Measurements from ENCODE around the gene CYFIP2. TPM values are rescaled to one million over a fixed set of nuclear protein-coding genes. Genes with fewer than 3 reads are reported as not detected.

Gene CYFIP2
- total and polyA plus RNA-seq, 2 experiments from 2014 or later = 2.2 to 5.9 TPM

GRCh38 chr5:157358871-157359270, 92.9 kb downstream of the CYFIP2 start:
- no peaks in the 10 kb centered on the region for H3K36me3 ChIP-seq (ENCODE audit: low read depth)
- H3K79me2 ChIP-seq (ENCODE audit: insufficient read depth) = no peaks in the 10 kb centered on the region
- no peak overlapping the region for H3K27ac ChIP-seq
- H3K4me2 ChIP-seq (ENCODE audit: unreplicated experiment) = no peak overlapping the region
- no peaks in the 10 kb centered on the region for H4K20me1 ChIP-seq (ENCODE audit: insufficient read depth)
- no peak overlapping the region for H2AFZ ChIP-seq
- H3K4me1 ChIP-seq (ENCODE audit: insufficient read depth) = no peaks in the 10 kb centered on the region
- no peak for DNase-seq
- no peaks in the 10 kb centered on the region for H3K9me2 ChIP-seq (ENCODE audit: insufficient read depth)
- WGBS, 2 experiments (ENCODE audit: low coverage in 1 of 2, low lambda C conversion rate in 2 of 2, missing lambda C conversion rate in 2 of 2) = 91 to 94% methylated on average over 4 of the region's 4 CpGs
- no peaks in the 10 kb centered on the region for H3F3A ChIP-seq (ENCODE audit: insufficient read depth)
- in situ Hi-C loops (cut with MboI) = no loop called here
- TF ChIP-seq EZH2phosphoT487 (IDR thresholded peaks at IDR 0.05; ENCODE audit: insufficient read depth, low read depth) = no peak
- TF ChIP-seq EZH2 (IDR thresholded peaks at IDR 0.05; ENCODE audit: insufficient read depth, poor library complexity, severe bottlenecking) = no peak
- no peaks in the 10 kb centered on the region for H3K27me3 ChIP-seq (replicated peaks; ENCODE audit: insufficient read depth)
- no peak overlapping the region for H3K4me3 ChIP-seq
- no peaks in the 10 kb centered on the region for H3K9me3 ChIP-seq (ENCODE audit: low read depth)
- H3K9ac ChIP-seq = no peak overlapping the region

DNA sequence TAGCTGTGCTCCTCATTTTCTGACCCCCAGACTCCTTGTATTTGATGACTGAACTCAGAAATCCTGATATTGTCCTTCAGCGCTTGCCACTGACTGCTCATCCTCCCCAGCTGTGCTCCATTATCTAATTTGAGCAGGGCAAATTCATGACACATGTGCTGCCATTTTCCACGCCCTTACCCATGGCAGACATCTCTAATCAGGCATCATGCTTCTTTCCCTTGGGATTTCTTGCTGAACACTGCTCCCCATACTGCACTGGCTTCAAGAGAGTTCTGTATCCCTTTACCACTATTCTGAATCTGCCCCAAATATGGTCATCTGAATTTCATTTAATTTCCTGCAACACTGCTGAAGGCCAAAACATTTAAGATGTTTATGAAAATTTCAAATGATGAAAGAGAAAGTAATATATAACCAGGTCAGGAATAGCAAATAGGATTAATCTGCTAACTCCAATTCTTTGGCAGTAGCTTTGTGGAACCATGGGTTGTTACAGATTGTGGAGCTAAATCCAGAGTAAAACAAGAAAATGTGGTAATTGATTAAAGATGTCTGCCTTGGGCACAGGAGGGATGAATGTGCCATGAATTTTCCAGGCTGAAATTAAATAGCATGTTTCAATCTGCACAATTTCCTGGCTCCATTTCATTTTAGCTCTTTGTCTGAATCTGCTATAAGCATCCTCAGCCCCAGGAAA, 93.6 kb downstream of the CYFIP2 start:
- H3K79me2 ChIP-seq (ENCODE audit: insufficient read depth) = no peaks in the 10 kb centered on the region

DNA sequence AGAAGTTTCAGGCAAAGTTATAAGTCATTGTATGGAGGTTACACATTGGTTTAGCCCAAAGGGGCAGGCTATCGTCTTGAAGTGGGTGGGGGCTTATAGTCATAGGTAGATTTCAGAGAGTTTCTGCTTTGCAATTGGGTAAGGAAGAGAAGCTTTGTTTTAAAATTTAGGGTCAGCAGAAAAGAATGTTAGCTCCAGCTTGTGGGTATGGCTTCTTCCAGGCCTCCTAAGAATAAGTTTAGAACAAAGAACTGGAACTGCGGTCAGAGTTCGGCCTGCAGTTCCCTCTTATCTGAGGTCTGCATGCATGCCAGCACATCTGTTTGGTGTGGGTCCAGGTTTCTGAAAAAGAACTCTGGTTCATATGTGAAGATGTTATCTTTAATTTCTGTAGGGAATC, 96.1 kb downstream of the CYFIP2 start:
- Histone ChIP-seq H3K36me3 (ENCODE audit: low read depth) (no peaks in the 10 kb centered on the region), H3K4me2 (ENCODE audit: unreplicated experiment) (no peak overlapping the region), H3K9me2 (ENCODE audit: insufficient read depth) (no peaks in the 10 kb centered on the region), H3K27ac (no peak overlapping the region), H3K9ac (no peak overlapping the region), H3K4me3 (no peak overlapping the region), H2AFZ (no peak overlapping the region), H3K9me3 (ENCODE audit: low read depth) (no peaks in the 10 kb centered on the region), H3K79me2 (ENCODE audit: insufficient read depth) (no peaks in the 10 kb centered on the region), H4K20me1 (ENCODE audit: insufficient read depth) (no peaks in the 10 kb centered on the region), H3K4me1 (ENCODE audit: insufficient read depth) (peaks cover 12% of the 10 kb centered on the region), H3K27me3 (replicated peaks; ENCODE audit: insufficient read depth) (no peaks in the 10 kb centered on the region), H3F3A (ENCODE audit: insufficient read depth) (no peaks in the 10 kb centered on the region)
- DNase-seq = no peak
- in situ Hi-C loops (cut with MboI) = loop anchor here (10.0 kb wide), 1 partner anchor 113 kb away; no protein-coding TSS in a partner anchor
- 88 to 90% methylated on average over 3 of the region's 3 CpGs for WGBS, 2 experiments (ENCODE audit: low coverage in 1 of 2, low lambda C conversion rate in 2 of 2, missing lambda C conversion rate in 2 of 2)
- TF ChIP-seq EZH2phosphoT487 (IDR thresholded peaks at IDR 0.05; ENCODE audit: insufficient read depth, low read depth) (no peak), EZH2 (IDR thresholded peaks at IDR 0.05; ENCODE audit: insufficient read depth, poor library complexity, severe bottlenecking) (no peak)

More for the DNA sequence above, 93.6 kb downstream of the CYFIP2 start:
- 33 to 36% methylated on average over 2 of the region's 2 CpGs for WGBS, 2 experiments (ENCODE audit: low coverage in 1 of 2, low lambda C conversion rate in 2 of 2, missing lambda C conversion rate in 2 of 2)
- no peaks in the 10 kb centered on the region for H3K9me2 ChIP-seq (ENCODE audit: insufficient read depth)
- in situ Hi-C loops (cut with MboI) = loop anchor here (10.0 kb wide), 1 partner anchor 115 kb away; no protein-coding TSS in a partner anchor
- H3K4me3 ChIP-seq = no peak overlapping the region
- no peak overlapping the region for H3K27ac ChIP-seq
- H3F3A ChIP-seq (ENCODE audit: insufficient read depth) = no peaks in the 10 kb centered on the region
- no peaks in the 10 kb centered on the region for H4K20me1 ChIP-seq (ENCODE audit: insufficient read depth)
- TF ChIP-seq EZH2 (IDR thresholded peaks at IDR 0.05; ENCODE audit: insufficient read depth, poor library complexity, severe bottlenecking) (no peak), EZH2phosphoT487 (IDR thresholded peaks at IDR 0.05; ENCODE audit: insufficient read depth, low read depth) (no peak)
- H3K36me3 ChIP-seq (ENCODE audit: low read depth) = no peaks in the 10 kb centered on the region
- H3K4me1 ChIP-seq (ENCODE audit: insufficient read depth) = no peaks in the 10 kb centered on the region
- H2AFZ ChIP-seq = no peak overlapping the region
- no peaks in the 10 kb centered on the region for H3K9me3 ChIP-seq (ENCODE audit: low read depth)
- H3K4me2 ChIP-seq (ENCODE audit: unreplicated experiment) = no peak overlapping the region
- peak; percentile 68 for DNase-seq
- no peak overlapping the region for H3K9ac ChIP-seq
- no peaks in the 10 kb centered on the region for H3K27me3 ChIP-seq (replicated peaks; ENCODE audit: insufficient read depth)

DNA sequence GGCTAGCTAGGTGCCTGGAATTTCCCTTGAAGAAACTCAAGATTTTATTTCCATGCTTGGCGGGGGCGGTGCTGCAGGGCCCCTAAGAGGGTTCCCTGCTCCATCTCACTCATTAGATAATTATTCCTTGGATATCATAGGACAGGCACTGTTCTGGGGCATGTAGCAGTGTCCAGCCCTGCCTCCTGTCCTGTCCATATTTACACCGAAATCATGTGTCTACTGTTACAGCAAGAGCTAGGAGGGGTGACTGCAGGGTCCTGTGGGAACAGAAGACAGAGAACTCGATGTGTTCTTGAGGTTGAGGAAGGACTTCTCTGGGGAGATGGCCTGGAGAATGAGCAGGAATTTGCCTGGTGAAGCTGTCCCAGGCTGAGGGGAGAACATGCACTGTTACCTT, 96.6 kb downstream of the CYFIP2 start:
- TF ChIP-seq EZH2phosphoT487 (IDR thresholded peaks at IDR 0.05; ENCODE audit: insufficient read depth, low read depth) = no peak
- no peak for TF ChIP-seq EZH2 (IDR thresholded peaks at IDR 0.05; ENCODE audit: insufficient read depth, poor library complexity, severe bottlenecking)
- WGBS, 2 experiments (ENCODE audit: low coverage in 1 of 2, low lambda C conversion rate in 2 of 2, missing lambda C conversion rate in 2 of 2) = 94 to 96% methylated on average over 4 of the region's 4 CpGs
- no peak overlapping the region for H3K9ac ChIP-seq
- no peak for DNase-seq
- no peaks in the 10 kb centered on the region for H3K27me3 ChIP-seq (replicated peaks; ENCODE audit: insufficient read depth)
- H3K9me2 ChIP-seq (ENCODE audit: insufficient read depth) = no peaks in the 10 kb centered on the region
- no peak overlapping the region for H3K27ac ChIP-seq
- H3K36me3 ChIP-seq (ENCODE audit: low read depth) = no peaks in the 10 kb centered on the region
- in situ Hi-C loops (cut with MboI) = loop anchor here (10.0 kb wide), 1 partner anchor 112 kb away; no protein-coding TSS in a partner anchor
- H3F3A ChIP-seq (ENCODE audit: insufficient read depth) = no peaks in the 10 kb centered on the region
- no peaks in the 10 kb centered on the region for H3K79me2 ChIP-seq (ENCODE audit: insufficient read depth)
- peaks cover 14% of the 10 kb centered on the region for H3K4me1 ChIP-seq (ENCODE audit: insufficient read depth)
- H2AFZ ChIP-seq = no peak overlapping the region
- H4K20me1 ChIP-seq (ENCODE audit: insufficient read depth) = no peaks in the 10 kb centered on the region
- no peak overlapping the region for H3K4me2 ChIP-seq (ENCODE audit: unreplicated experiment)
- no peak overlapping the region for H3K4me3 ChIP-seq
- H3K9me3 ChIP-seq (ENCODE audit: low read depth) = no peaks in the 10 kb centered on the region
